ENCODE results near the gene KRCC1.

DNA sequence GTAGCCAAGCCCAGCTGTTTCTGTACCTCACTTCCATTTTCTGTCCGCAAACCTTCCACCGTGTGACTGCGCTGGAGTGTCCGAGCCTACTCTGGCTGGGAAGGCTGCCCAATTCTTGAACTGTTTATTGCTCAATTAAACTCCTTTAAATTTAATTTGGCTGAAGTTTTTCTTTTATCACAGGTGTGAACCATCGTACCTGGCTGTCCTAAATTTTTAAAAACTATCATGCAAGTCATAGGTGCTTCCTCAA is 33.0 kb downstream of the KRCC1 start:
- no peak for TF ChIP-seq TAF1 (IDR thresholded peaks at IDR 0.05; ENCODE audit: borderline replicate concordance, low read depth, low read length)
- no peak for TF ChIP-seq POLR2AphosphoS5 (IDR thresholded peaks at IDR 0.05; ENCODE audit: low read depth, low read length)
- no peak for TF ChIP-seq POLR2A (IDR thresholded peaks at IDR 0.05; ENCODE audit: low read depth, low read length)

All from GM12892 (cell line).